DOHH2 (cell line): ENCODE data around the gene PARP8.

Experiments
- CTCF ChIP-seq: fragments of 200-600 bp; sonication (generic); IDR thresholded peaks from one replicate; pipeline ENCODE4 v1.5.1; 2014; ENCODE audit warnings: antibody characterized with exemption, mild to moderate bottlenecking, low read depth, low read length; ENCODE audit not compliant: poor library complexity, severe bottlenecking
- EZH2phosphoT487 ChIP-seq: fragments of 200-600 bp; sonication (generic); IDR thresholded peaks from 2 replicates; pipeline ENCODE4 v1.6.1; 2017; ENCODE audit warnings: borderline replicate concordance, mild to moderate bottlenecking, antibody characterized with exemption, low read length, moderate library complexity, mixed read lengths

- no peak for TF ChIP-seq CTCF
- no peak for TF ChIP-seq EZH2phosphoT487
Measured at GRCh38 chr5:50823568-50823967, 157.1 kb downstream of the PARP8 start.
